RPMI7951 (cell line): Measurements from ENCODE around the gene EPHB1. TPM values are rescaled to one million over a fixed set of nuclear protein-coding genes. Genes with fewer than 3 reads are reported as not detected.

Source experiments
- DNase-seq: peaks from one replicate; pipeline ENCODE4 v3.0.0-alpha.2; 2012; ENCODE audit warnings: low read depth
- total RNA-seq: library from RNA; depleted of rRNA; stranded (reverse); fragments of >200 nt; shearing (Covaris generic); gene quantifications from 2 replicates; pipeline ENCODE4 v1.2.3, GENCODE V29; 2014; rRNA removed

Gene EPHB1
- total RNA-seq, 1 experiment from 2014 or later = 2.6 TPM

GRCh38 chr3:135249186-135249585 lies 454.1 kb downstream of the EPHB1 start:
- no peak for DNase-seq

GRCh38 chr3:135258916-135259315 lies 463.9 kb downstream of the EPHB1 start:
- no peak for DNase-seq

GRCh38 chr3:135260025-135260424 lies 465.0 kb downstream of the EPHB1 start:
- no peak for DNase-seq

GRCh38 chr3:135261214-135261775 lies 466.2 kb downstream of the EPHB1 start:
- DNase-seq = no peak

GRCh38 chr3:135261916-135262315 lies 466.9 kb downstream of the EPHB1 start:
- DNase-seq = no peak

- DNase-seq = no peak
Observed at GRCh38 chr3:135262441-135262840, 467.4 kb downstream of the EPHB1 start.

- DNase-seq = no peak
Observed at GRCh38 chr3:135263331-135263730, 468.3 kb downstream of the EPHB1 start.

- DNase-seq = no peak
Observed at GRCh38 chr3:135267487-135267886, 472.4 kb downstream of the EPHB1 start.

- DNase-seq = peak; percentile 7
Observed at GRCh38 chr3:135268941-135269532, 474.0 kb downstream of the EPHB1 start.

- DNase-seq = no peak
Observed at GRCh38 chr3:135271177-135272025, 476.3 kb downstream of the EPHB1 start.

GRCh38 chr3:135272026-135272669 lies 477.1 kb downstream of the EPHB1 start:
- no peak for DNase-seq

- DNase-seq = no peak
Observed at GRCh38 chr3:135292162-135292561, 497.1 kb downstream of the EPHB1 start.

GRCh38 chr3:135301670-135302069 lies 506.6 kb downstream of the EPHB1 start:
- no peak for DNase-seq

- DNase-seq = peak; percentile 4
Observed at GRCh38 chr3:135304378-135304777, 509.3 kb downstream of the EPHB1 start.

Other genes with a start within 250 kb of the EPHB1 start
- not detected in 2 replicates for gene KY, start 144.2 kb upstream of the EPHB1 start, total RNA-seq